Hypothalamus (tissue), 51 donors: ENCODE results near the gene REST.
A peak's percentile ranks its signal among the peaks of the same experiment; 100 is the strongest.
"Not testable (repeated sequence)": the region's sequence is repeated elsewhere in the genome, so short reads cannot be mapped to it uniquely, and the experiment has no call there.

Source experiments
- DNase-seq, 51 donors: peaks; one replicate each; lab custom pipeline; 2025; lab: John Stamatoyannopoulos, UW

REST gene

GRCh38 chr4:56907489-56908205 is at the start of gene REST:
TSS of gene REST (plus strand) at chr4:56907900. CDS start at chr4:56910639, 2,739 bp downstream.
- DNase-seq, result peak in 47 of 51 donors; percentile 1 to 78 (median 51)

DNA sequence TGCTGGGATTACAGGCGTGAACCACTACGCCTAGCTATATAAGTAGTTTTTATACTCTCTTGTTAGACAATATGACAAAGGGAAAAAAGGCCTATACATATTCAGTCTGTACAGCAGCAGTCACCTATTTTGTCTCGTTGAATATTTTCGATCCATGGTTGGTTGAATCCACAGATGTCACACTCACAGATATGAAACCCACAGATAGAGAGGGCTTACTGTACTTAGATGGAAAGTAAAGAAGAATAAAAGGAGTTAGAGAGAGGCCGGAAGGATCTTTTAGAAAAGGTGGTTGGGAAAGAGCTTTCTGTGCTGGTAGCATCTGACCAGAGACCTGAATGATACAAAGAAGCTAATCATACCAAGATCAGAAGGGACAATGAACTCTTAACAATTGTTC is 47.9 kb upstream of the REST start:
- no peak for DNase-seq

DNA sequence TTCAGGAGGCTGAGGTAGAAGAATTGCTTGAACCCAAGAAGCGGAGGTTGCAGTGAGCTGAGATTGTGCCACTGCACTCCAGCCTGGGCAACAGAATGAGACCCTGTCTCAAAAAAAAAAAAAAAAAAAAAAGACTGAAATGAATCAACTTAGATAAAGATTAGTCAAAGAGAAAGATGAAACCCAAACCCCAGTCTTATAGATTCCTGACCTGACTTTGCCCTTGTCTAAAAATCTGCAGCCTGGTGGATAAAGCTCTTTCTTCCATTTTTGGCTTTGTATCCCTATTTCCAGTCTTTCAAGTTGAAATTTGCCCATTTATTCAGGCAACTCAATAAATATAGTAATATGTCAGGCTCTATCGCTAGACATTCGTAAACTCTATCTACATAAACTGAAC is 46.9 kb upstream of the REST start:
- no peak for DNase-seq

GRCh38 chr4:56861360-56861759 is 46.3 kb upstream of the REST start:
- no peak for DNase-seq

GRCh38 chr4:56863441-56864139 is 44.1 kb upstream of the REST start:
- DNase-seq, result no peak

- no peak for DNase-seq
Measured at GRCh38 chr4:56870946-56871345, 36.8 kb upstream of the REST start.

GRCh38 chr4:56871371-56871866 is 36.3 kb upstream of the REST start:
- DNase-seq, result peak in 32 of 51 donors; percentile 0 to 47 (median 7)

DNA sequence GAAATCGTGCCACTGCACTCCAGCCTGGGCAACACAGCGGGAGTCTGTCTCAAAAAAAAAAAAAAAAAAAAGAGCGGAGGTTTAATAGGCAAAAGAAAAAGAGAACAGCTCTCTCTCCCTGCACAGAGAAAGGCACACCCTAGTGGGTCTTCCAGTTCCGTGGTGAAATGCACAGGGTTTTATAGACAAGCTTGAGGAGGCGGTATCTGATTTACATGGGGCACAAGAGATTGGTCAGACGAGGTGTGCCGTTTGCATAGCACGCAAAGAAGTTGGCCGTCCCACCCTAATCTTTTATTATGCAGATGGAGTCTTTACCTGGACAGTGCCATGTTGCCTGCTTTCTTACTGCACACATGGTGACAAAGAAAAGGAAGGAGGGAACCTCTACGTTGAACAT is 33.5 kb upstream of the REST start:
- DNase-seq, result no peak

- no peak for DNase-seq
Measured at GRCh38 chr4:56874923-56875322, 32.8 kb upstream of the REST start.

DNA sequence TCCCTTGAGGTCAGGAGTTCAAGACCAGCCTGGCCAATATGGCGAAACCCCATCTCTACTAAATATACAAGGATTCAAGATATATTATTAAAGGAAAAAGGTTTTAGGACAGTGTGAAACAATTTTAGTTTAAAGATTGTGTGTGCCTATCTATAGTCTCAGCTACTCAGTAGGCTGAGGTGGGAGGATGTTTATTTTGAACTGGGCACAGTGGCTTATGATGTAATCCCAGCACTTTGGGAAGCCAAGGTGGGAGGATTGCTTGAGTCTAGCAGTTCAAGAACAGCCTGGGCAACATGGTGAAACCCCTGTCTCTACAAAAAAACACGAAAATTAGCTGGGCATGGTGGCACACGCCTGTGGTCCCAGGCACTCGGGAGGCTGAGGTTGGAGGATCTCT is 31.4 kb upstream of the REST start:
- DNase-seq, result no peak

GRCh38 chr4:56879996-56880395 is 27.7 kb upstream of the REST start:
- no peak for DNase-seq

- DNase-seq, result no peak
Measured at GRCh38 chr4:56880572-56880971, 27.1 kb upstream of the REST start.

- DNase-seq, result not testable (repeated sequence)
Measured at GRCh38 chr4:56884511-56884910, 23.2 kb upstream of the REST start.

GRCh38 chr4:56892691-56893090 is 15.0 kb upstream of the REST start:
- no peak for DNase-seq

GRCh38 chr4:56897842-56898241 is 9.9 kb upstream of the REST start:
- not testable (repeated sequence) for DNase-seq

GRCh38 chr4:56900186-56900585 is 7.5 kb upstream of the REST start:
- DNase-seq, result not testable (repeated sequence)

GRCh38 chr4:56902703-56903102 is 5.0 kb upstream of the REST start:
- DNase-seq, result no peak

DNA sequence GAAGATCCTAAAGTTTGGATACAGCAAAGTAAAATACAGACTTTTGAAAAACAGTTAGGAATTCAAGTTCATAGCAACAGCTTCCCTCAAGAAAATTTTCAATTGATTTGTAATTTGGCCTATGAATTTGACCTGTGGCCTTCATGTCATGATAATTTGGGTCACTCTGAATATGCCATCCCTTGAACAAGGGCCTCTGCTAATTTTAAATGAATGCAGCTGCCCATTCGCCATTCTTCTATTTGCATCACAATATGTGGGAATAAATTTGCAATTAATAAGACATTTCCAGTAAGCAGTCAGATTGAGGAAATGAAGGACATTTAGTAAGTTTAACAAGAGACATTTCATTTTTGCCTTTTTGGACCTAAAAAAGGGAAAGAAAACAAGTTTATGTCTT is 1.9 kb upstream of the REST start:
- no peak for DNase-seq

DNA sequence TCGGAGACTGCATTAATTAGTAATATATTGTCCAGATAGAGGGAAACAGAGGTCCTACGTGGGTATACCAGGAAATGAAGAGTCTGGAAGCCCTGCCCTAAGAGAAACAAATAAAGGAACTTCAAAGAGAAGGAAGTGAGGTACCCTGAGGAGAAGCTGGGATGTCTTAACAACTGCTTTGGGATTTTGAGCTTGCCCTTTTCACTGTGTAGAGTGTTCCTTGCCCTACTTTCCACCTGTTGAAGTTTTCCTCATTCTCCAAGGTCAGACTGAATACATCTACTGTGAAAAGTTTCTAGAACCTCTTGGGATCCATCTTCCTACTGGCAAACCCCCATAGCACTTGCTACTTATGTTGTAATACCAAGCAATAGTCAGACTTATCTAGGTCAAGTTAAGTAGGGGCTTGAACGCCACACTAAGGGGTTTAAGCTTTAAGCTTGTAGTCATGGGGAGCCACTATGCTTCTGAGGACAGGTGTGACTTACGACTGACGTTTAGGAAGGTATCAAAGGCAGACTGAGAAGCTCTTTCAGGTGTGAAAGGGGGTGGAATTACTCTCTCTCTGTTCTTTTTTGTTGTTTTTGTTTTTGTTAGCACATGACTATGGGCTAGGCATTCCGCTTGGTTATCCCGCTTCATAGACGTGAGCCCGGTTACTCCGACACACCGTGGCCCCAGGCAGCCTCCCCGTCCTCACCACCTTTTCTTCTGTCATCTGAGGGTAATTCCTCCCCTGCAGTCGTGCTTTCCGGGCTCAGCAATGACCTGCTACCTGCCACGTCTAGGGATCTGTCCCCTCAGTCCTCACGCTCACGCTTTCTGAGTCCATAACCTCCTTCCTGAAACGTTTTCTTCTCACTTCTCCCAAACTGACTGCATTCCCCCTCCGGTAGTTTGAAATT is 959 bp upstream of the REST start:
- DNase-seq, result no peak

DNA sequence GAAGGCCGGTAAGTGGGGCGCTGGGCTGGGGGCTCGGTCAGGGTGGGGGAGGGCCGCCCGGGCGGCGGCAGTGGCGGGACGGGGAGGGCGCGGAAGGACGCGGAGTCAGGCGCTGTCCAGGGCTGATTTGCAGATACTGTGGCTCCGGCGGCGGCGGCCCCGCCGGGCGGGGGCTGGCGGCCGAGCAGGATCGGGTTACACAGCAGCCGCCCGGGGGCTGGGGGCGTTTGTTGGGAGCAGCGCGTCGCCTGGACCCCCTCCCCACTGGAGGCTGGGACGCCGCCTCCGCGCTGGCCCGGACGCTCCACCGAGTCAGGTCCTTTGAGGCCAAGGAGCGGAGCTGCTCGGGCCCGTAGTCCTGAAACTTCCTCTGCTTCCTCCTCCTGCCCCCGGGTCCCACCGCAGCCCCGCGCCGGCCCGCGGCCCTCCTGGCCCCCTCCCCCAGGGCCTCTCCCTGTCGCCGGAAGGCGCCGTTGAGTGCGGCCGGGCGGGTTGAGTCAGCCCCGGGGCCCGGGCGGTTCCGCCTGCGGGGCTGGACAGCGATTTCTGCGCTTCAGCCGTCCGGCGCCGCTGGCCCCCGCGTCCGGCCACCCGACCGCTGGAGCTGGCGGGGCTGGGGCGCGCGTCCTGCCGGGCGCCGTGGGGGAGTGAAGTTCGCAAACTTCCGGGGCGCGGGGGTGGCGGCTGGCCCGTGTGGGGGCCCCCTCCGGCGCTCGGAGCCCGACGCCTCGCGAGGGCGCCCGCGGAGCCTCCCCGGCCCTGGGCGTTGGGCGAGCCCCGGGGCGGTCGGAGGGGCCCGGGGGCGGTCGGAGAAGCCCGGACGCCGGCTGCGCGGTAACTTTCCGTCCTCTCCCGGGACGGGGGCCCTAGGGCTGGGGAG is 746 bp downstream of the REST start:
- DNase-seq, result peak in 43 of 51 donors; percentile 11 to 74 (median 47)
